Psoas muscle (tissue), 8 donors: ENCODE measurements around the gene LPCAT1. TPM values are rescaled to one million over a fixed set of nuclear protein-coding genes. Genes with fewer than 3 reads are reported as not detected.
A peak's percentile ranks its signal among the peaks of the same experiment; 100 is the strongest.

Source experiments
- ATAC-seq, 4 donors: fragments of 200-7000 bp; cut with Tn5 transposase; one replicate each; pipeline ENCODE4 v1.9.1; 2020; ENCODE audit warnings: moderate library complexity in 3 of 4, mild to moderate bottlenecking in 2 of 4
- DNase-seq, 2 donors: peaks; one replicate each; pipeline ENCODE4 v3.0.0-alpha.2; 2020
- H3K27ac ChIP-seq: fragments of 200-600 bp; one replicate; pipeline ENCODE4 v1.8.0; 2022
- H3K27me3 ChIP-seq, 3 donors: fragments of 200-600 bp in 1 of 3; one replicate each; pipeline versions ENCODE4 v1.6.1 to v1.8.0; 2013 to 2022; ENCODE audit warnings: low read length in 2 of 3, mild to moderate bottlenecking in 2 of 3, moderate library complexity in 1 of 3; ENCODE audit not compliant: insufficient read depth in 3 of 3
- H3K36me3 ChIP-seq, 2 donors: fragments of 200-600 bp in 1 of 2; one replicate each; pipeline versions ENCODE4 v1.6.1 to v1.8.0; 2013 to 2022; ENCODE audit warnings: low read depth in 1 of 2, mild to moderate bottlenecking in 1 of 2, moderate library complexity in 1 of 2; ENCODE audit not compliant: insufficient read depth in 1 of 2
- H3K4me1 ChIP-seq: fragments of 200-600 bp; one replicate; pipeline ENCODE4 v1.8.0; 2022
- H3K4me3 ChIP-seq: fragments of 200-600 bp; one replicate; pipeline ENCODE4 v1.8.0; 2022; ENCODE audit warnings: mild to moderate bottlenecking
- H3K9me3 ChIP-seq: fragments of 200-600 bp; one replicate; pipeline ENCODE4 v1.8.0; 2022
- WGBS, 3 donors: extraction: QIAGEN DNeasy Blood & Tissue Kit; methylation state at CpG; one replicate each; pipeline versions ENCODE4 v1.1.6 to v1.1.7; 2013; 5-methylcytosine and 5-hydroxymethylcytosine counted together
- intact Hi-C, 2 donors: fragments of 100-400 bp; cut with DNase I; formaldehyde crosslinking; loops; one replicate each; pipeline versions ENCODE4 v1.11.0 to v1.14.2; 2022
- polyA plus RNA-seq, 3 donors: library from polyadenylated mRNA; stranded (reverse); fragments of 200-250 nt; gene quantifications; one replicate each; pipeline ENCODE4 v1.2.3, GENCODE V29; 2013
- total RNA-seq, 4 donors: library from RNA; stranded (reverse); fragmentation: NEBNext Ultra II Directional in 2 of 4; extraction: Animal tissue kit (Norgen Biotek cat#: 25700) in 2 of 4; gene quantifications; one replicate each; pipeline versions ENCODE4 v1.2.1 to v1.2.4, GENCODE V29; 2021 to 2023
- TF ChIP-seq, protein P1 (sequence below): fragments of 200-600 bp; IDR thresholded peaks from one replicate; pipeline ENCODE4 v1.8.0; 2022; ENCODE audit warnings: antibody characterized with exemption
- donor health status: healthy with polysubstance abuse.
- donor health status: DM: no; HTN: no; CAD: no; lungs with moderate emphysema.
- donor health status: Bipolar disorder and iron deficiency.
- donor health status: healthy.
- donor health status: DM: yes; HTN: yes; CAD: no.
- donor health status: DM: no; HTN: no; CAD: no.
- donor health status: DM: no; HTN: no; CAD: no.
- donor health status: DM: yes; HTN: yes; CAD: no.

The LPCAT1 gene
- total and polyA plus RNA-seq, 7 donors = 2.4 to 6.2 (median 4.7) TPM

- ATAC-seq = no peak
- DNase-seq = no peak
- H3K36me3 ChIP-seq = no peaks in the 10 kb centered on the region
These were observed 91.9 kb downstream of the LPCAT1 start for GRCh38 chr5:1431896-1432295.

DNA sequence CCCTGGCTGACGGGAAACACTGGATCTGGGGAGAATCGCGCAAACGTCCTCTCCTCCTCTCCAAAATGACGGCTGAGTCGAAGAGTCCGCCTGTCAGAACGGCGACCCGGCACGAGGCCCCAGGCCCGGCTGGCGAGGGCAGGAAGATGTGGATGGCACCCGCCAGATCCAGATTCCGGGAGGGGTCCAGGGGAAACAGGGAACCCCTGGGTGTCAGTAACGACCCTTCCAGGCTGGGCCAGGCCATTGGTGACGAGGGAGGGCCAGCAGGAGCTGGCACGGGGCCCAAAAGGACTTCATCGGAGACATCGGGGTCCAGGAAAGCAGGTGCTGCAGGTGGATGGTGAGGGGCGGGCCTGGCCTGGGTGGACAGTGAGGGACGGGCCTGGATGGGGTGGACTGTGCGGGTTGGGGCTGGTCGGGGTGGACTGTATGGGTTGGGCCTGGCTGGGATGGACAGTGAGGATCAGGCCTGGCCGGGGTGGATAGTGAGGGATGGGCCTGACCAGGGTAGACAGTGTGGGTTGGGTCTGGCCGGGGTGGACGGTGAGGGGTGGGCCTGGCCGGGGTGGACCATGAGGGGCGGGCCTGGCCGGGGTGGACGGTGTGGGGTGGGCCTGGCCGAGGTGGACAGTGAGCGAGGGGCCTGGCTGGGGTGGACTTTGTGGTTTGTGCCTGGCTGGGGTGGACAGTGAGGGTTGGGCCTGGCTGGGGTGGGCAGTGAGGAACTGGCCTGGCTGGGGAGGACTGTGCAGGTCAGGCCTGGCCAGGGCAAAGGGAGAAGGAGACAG is 92.5 kb downstream of the LPCAT1 start:
- 86 to 88% (median 87%) methylated on average over 31 to 33 of the region's 33 CpGs for WGBS, 3 donors
- ATAC-seq (no peak), DNase-seq (peak in 1 of 2 donors; percentile 39)

More at GRCh38 chr5:1431896-1432295, 91.9 kb downstream of the LPCAT1 start:
- TF ChIP-seq, protein P1, sequence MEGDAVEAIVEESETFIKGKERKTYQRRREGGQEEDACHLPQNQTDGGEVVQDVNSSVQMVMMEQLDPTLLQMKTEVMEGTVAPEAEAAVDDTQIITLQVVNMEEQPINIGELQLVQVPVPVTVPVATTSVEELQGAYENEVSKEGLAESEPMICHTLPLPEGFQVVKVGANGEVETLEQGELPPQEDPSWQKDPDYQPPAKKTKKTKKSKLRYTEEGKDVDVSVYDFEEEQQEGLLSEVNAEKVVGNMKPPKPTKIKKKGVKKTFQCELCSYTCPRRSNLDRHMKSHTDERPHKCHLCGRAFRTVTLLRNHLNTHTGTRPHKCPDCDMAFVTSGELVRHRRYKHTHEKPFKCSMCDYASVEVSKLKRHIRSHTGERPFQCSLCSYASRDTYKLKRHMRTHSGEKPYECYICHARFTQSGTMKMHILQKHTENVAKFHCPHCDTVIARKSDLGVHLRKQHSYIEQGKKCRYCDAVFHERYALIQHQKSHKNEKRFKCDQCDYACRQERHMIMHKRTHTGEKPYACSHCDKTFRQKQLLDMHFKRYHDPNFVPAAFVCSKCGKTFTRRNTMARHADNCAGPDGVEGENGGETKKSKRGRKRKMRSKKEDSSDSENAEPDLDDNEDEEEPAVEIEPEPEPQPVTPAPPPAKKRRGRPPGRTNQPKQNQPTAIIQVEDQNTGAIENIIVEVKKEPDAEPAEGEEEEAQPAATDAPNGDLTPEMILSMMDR = no peak
- Histone ChIP-seq H3K4me1 (no peaks in the 10 kb centered on the region), H3K27ac (no peak overlapping the region), H3K27me3 (peaks cover 0 to 5% (median 0%) of the 10 kb centered on the region in 3 donors), H3K4me3 (no peak overlapping the region), H3K9me3 (peaks cover 24% of the 10 kb centered on the region)
- intact Hi-C loops = no loop called here
- WGBS, 3 donors = 70 to 88% (median 79%) methylated on average over 5 to 8 of the region's 8 CpGs

GRCh38 chr5:1430121-1430795 is 93.5 kb downstream of the LPCAT1 start:
- Histone ChIP-seq H3K36me3 (no peaks in the 10 kb centered on the region), H3K9me3 (peaks cover 24% of the 10 kb centered on the region), H3K4me1 (no peaks in the 10 kb centered on the region), H3K27me3 (peaks cover 0 to 5% (median 2%) of the 10 kb centered on the region in 3 donors), H3K27ac (no peak overlapping the region), H3K4me3 (no peak overlapping the region)
- WGBS, 3 donors = 86 to 89% (median 87%) methylated on average over 26 of the region's 26 CpGs
- TF ChIP-seq, protein P1 = no peak
- DNase-seq (peak in 1 of 2 donors; percentile 31), ATAC-seq (no peak)
- intact Hi-C loops = no loop called here

More for the DNA sequence above, 92.5 kb downstream of the LPCAT1 start:
- no peaks in the 10 kb centered on the region for H3K4me1 ChIP-seq
- peaks cover 24% of the 10 kb centered on the region for H3K9me3 ChIP-seq
- H3K36me3 ChIP-seq = no peaks in the 10 kb centered on the region
- H3K4me3 ChIP-seq = no peak overlapping the region
- peaks cover 0 to 5% (median 0%) of the 10 kb centered on the region in 3 donors for H3K27me3 ChIP-seq
- intact Hi-C loops = no loop called here
- TF ChIP-seq, protein P1 = no peak
- no peak overlapping the region for H3K27ac ChIP-seq

DNA sequence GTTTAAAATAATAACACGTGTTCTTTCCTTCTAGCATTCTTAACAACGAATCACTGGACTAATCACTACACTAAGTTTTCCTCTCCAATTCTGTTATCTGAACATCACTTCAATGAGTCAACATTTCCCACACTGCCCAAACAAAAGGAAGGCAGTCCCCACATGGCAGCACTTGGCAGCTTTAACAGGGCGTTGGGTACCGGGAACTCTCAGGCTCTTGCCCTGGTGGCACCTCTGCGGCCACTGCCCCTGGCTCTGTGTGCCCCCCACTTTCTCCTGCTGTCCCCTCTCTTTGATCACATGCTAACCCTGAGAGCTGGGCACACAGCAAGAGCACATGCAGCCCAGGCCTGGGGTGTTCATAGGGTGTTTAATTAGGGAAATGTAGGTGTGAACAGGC is 94.3 kb downstream of the LPCAT1 start:
- Histone ChIP-seq H3K27ac (no peak overlapping the region), H3K4me1 (no peaks in the 10 kb centered on the region), H3K9me3 (peaks cover 24% of the 10 kb centered on the region), H3K36me3 (no peaks in the 10 kb centered on the region), H3K4me3 (no peak overlapping the region), H3K27me3 (peaks cover 0 to 5% (median 3%) of the 10 kb centered on the region in 3 donors)
- ATAC-seq = no peak
- TF ChIP-seq, protein P1 = no peak
- DNase-seq = peak in 1 of 2 donors; percentile 23
- WGBS, 3 donors = 91 to 93% (median 92%) methylated on average over 5 of the region's 5 CpGs
- intact Hi-C loops = no loop called here
